Gastrocnemius medialis (tissue), 4 donors: Measurements from ENCODE around the gene SMIM43. TPM values are rescaled to one million over a fixed set of nuclear protein-coding genes. Genes with fewer than 3 reads are reported as not detected.

Experiments
- ATAC-seq, 2 donors: fragments of 150-250 bp; one replicate each; pipeline ENCODE4 v1.9.1; 2016
- DNase-seq, 2 donors: peaks; one replicate each; pipeline ENCODE4 v3.0.0-alpha.2; 2019
- H3K27ac ChIP-seq, 4 donors: fragments of 200-600 bp; sonication (generic); 1 replicate in 1 of 4; 2 replicates in 3 of 4; pipeline ENCODE4 v1.5.1; 2016 to 2018; ENCODE audit warnings: mild to moderate bottlenecking in 2 of 4, moderate library complexity in 1 of 4
- H3K27me3 ChIP-seq, 3 donors: fragments of 200-600 bp; sonication (generic) in 2 of 3; 1 replicate in 1 of 3; 2 replicates in 2 of 3; pipeline versions ENCODE4 v1.5.1 to v1.6.0; 2016 to 2019; ENCODE audit warnings: mild to moderate bottlenecking in 1 of 3, moderate library complexity in 1 of 3
- H3K36me3 ChIP-seq, 2 donors: fragments of 200-600 bp; sonication (generic) in 1 of 2; one replicate each; pipeline ENCODE4 v1.5.1; 2017 to 2018
- H3K4me1 ChIP-seq, 2 donors: fragments of 200-600 bp; sonication (generic) in 1 of 2; one replicate each; pipeline ENCODE4 v1.5.1; 2016 to 2017; ENCODE audit warnings: mild to moderate bottlenecking in 2 of 2
- H3K4me3 ChIP-seq, 4 donors: fragments of 200-600 bp; sonication (generic) in 3 of 4; 1 replicate in 1 of 4; 2 replicates in 3 of 4; pipeline ENCODE4 v1.5.1; 2016 to 2019; ENCODE audit warnings: mild to moderate bottlenecking in 2 of 4
- H3K9me3 ChIP-seq, 3 donors: fragments of 200-600 bp; sonication (generic) in 2 of 3; 1 replicate in 1 of 3; 2 replicates in 2 of 3; pipeline ENCODE4 v1.5.1; 2016 to 2019
- POLR2A ChIP-seq, 2 donors: fragments of 450-650 bp; IDR thresholded peaks; one replicate each; pipeline ENCODE4 v1.6.1; 2017; ENCODE audit warnings: antibody characterized with exemption in 2 of 2, mild to moderate bottlenecking in 2 of 2, moderate library complexity in 2 of 2
- in situ Hi-C, 4 donors: fragments of 200-750 bp; cut with MboI; loops; one replicate each; pipeline versions ENCODE4 v1.15.0 to v1.8.0; 2017; ENCODE audit warnings: low sequenced_read_pairs in 4 of 4
- intact Hi-C: fragments of 100-400 bp; cut with DNase I; formaldehyde crosslinking; loops from one replicate; pipeline ENCODE4 v1.15.1; 2023; ENCODE audit warnings: low total_unique reads
- total RNA-seq, 4 donors: library from RNA; depleted of rRNA; stranded (reverse); fragments of >200 nt; gene quantifications; one replicate each; pipeline versions ENCODE4 v1.1.0 to v1.2.3, GENCODE V29; 2016
- TF ChIP-seq, protein P1 (sequence below), 5 experiments: fragments of 450-650 bp in 3 of 5; fragments of 200-600 bp in 2 of 5; sonication (generic) in 2 of 5; IDR thresholded peaks in 4 of 5; conservative IDR thresholded peaks in 1 of 5; 1 replicate in 4 of 5; 2 replicates in 1 of 5; pipeline ENCODE4 v1.5.1; 2016 to 2019; ENCODE audit warnings: antibody characterized with exemption in 5 of 5, mild to moderate bottlenecking in 3 of 5, moderate library complexity in 3 of 5

The SMIM43 gene
- total RNA-seq, 4 donors from 2014 or later, result not detected

DNA sequence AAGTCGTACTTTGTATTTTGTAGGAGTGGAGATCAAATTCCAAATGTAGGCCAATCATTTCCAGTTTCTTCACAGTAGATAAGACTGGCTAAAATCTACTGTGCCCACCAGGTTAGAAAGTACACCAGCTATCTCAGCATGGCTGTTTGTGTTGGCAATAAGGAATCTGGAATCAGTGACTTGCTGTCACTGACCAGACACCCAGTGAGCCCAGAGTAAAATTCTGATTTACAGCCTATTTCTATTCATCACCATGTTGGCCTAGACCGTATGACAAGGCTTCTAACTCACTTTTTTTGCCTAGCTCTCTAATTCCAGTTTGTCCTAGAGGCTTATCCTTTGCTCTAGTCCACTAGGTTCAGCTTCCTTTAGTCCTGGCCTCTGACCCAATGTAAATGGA lies 25.4 kb downstream of the SMIM43 start:
- in situ Hi-C loops, result loop anchor here (5.0 to 25.0 kb wide), 4 partner anchors 252 to 552 kb away; no protein-coding TSS in a partner anchor

DNA sequence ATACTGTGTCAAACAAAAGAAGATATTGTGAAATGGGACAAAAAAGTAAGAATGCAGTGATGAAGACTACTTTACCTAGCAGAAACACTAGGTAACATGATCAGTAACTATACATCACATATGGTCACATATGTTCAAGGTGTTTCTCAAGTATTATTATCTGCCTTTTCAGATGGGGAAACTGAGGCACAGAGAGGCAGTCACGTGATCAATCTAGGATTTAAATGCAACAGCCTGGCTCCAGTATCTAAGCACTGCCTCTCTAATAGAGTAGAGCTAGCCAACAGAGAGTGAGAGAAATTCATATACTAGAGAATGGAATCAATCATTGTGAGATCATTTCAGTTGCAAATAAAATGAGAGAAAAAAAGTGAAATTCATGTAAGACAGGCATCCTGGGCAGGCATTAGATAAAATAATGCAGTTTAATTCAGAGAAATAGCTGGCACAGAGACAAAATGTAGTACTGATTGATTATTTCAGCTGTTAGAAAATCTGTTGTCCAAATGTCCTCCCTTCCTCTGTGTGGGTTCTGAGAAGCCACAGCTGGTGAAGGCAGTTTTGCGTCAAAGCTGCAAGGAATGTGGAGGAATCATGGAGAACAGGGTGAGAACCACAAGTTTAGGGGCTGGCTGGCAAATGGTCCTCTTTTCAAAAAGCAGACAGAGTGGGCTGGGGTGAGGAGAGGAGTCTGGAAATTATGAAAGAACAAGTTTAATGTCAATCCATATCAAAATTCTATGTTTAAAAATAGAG lies 26.0 kb downstream of the SMIM43 start:
- H3K36me3 ChIP-seq, result no peaks in the 10 kb centered on the region
- ATAC-seq, result no peak
- no peak for DNase-seq
- H3K27ac ChIP-seq, result no peak overlapping the region
- no peak for TF ChIP-seq POLR2A (IDR thresholded peaks at IDR 0.05)
- TF ChIP-seq, protein P1, sequence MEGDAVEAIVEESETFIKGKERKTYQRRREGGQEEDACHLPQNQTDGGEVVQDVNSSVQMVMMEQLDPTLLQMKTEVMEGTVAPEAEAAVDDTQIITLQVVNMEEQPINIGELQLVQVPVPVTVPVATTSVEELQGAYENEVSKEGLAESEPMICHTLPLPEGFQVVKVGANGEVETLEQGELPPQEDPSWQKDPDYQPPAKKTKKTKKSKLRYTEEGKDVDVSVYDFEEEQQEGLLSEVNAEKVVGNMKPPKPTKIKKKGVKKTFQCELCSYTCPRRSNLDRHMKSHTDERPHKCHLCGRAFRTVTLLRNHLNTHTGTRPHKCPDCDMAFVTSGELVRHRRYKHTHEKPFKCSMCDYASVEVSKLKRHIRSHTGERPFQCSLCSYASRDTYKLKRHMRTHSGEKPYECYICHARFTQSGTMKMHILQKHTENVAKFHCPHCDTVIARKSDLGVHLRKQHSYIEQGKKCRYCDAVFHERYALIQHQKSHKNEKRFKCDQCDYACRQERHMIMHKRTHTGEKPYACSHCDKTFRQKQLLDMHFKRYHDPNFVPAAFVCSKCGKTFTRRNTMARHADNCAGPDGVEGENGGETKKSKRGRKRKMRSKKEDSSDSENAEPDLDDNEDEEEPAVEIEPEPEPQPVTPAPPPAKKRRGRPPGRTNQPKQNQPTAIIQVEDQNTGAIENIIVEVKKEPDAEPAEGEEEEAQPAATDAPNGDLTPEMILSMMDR (IDR thresholded peaks at IDR 0.05 in 4 of 5, conservative IDR thresholded peaks at IDR 0.05 in 1 of 5), result no peak
- intact Hi-C loops, result loop anchor here (10.0 kb wide), 2 partner anchors 274 to 364 kb away; no protein-coding TSS in a partner anchor
- H3K4me1 ChIP-seq, result no peaks in the 10 kb centered on the region
- no peaks in the 10 kb centered on the region for H3K9me3 ChIP-seq
- H3K4me3 ChIP-seq, result no peak overlapping the region
- no peaks in the 10 kb centered on the region for H3K27me3 ChIP-seq
- in situ Hi-C loops, result loop anchor here (5.0 to 25.0 kb wide), 4 partner anchors 252 to 552 kb away; no protein-coding TSS in a partner anchor

More for the DNA sequence above, 25.4 kb downstream of the SMIM43 start:
- TF ChIP-seq, protein P1 (IDR thresholded peaks at IDR 0.05 in 4 of 5, conservative IDR thresholded peaks at IDR 0.05 in 1 of 5), result no peak
- no peak for TF ChIP-seq POLR2A (IDR thresholded peaks at IDR 0.05)
- Histone ChIP-seq H3K36me3 (no peaks in the 10 kb centered on the region), H3K27me3 (no peaks in the 10 kb centered on the region), H3K4me3 (no peak overlapping the region), H3K27ac (no peak overlapping the region), H3K9me3 (no peaks in the 10 kb centered on the region), H3K4me1 (no peaks in the 10 kb centered on the region)
- ATAC-seq, result no peak
- intact Hi-C loops, result loop anchor here (10.0 kb wide), 2 partner anchors 275 to 365 kb away; no protein-coding TSS in a partner anchor
- no peak for DNase-seq

DNA sequence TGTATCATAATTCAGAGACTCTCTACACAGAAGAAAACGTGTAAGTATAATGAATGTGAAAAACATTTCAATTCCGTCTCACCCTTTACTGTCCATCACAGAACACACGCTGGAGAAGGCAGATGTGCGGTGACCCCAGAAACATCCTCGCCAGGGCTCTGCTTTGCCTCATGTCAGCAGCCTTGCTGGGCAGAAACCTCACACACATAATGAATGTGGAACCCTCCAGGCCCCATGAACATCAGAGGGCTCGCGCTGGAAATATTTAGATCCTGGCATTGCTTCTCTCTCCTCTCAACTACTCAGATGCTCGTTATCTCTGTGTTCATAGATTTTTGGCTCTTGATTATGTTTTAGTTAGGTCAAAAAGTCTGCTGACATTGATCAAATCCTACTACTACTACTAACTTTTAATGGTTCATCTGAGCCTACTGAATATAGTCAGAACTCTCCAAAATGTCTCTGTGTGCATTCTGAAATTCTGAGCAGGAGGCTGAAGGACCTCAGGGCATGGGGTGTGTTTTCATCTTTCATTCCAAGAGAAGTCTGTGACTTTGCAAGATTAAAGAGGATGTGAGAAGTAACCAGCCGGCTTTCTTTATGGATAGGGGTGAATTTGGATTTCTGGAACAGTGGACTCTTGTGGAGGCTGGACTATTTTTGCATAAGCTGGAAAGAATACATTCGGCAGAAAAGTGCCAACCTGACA lies 27.0 kb downstream of the SMIM43 start:
- DNase-seq (no peak), ATAC-seq (no peak)
- in situ Hi-C loops, result loop anchor here (5.0 to 25.0 kb wide), 4 partner anchors 251 to 551 kb away; no protein-coding TSS in a partner anchor
- Histone ChIP-seq H3K36me3 (no peaks in the 10 kb centered on the region), H3K27me3 (no peaks in the 10 kb centered on the region), H3K4me1 (no peaks in the 10 kb centered on the region), H3K27ac (no peak overlapping the region), H3K4me3 (no peak overlapping the region), H3K9me3 (no peaks in the 10 kb centered on the region)
- intact Hi-C loops, result loop anchor here (10.0 kb wide), 2 partner anchors 273 to 363 kb away; no protein-coding TSS in a partner anchor
- TF ChIP-seq POLR2A (IDR thresholded peaks at IDR 0.05), result no peak
- TF ChIP-seq, protein P1 (IDR thresholded peaks at IDR 0.05 in 4 of 5, conservative IDR thresholded peaks at IDR 0.05 in 1 of 5), result no peak

DNA sequence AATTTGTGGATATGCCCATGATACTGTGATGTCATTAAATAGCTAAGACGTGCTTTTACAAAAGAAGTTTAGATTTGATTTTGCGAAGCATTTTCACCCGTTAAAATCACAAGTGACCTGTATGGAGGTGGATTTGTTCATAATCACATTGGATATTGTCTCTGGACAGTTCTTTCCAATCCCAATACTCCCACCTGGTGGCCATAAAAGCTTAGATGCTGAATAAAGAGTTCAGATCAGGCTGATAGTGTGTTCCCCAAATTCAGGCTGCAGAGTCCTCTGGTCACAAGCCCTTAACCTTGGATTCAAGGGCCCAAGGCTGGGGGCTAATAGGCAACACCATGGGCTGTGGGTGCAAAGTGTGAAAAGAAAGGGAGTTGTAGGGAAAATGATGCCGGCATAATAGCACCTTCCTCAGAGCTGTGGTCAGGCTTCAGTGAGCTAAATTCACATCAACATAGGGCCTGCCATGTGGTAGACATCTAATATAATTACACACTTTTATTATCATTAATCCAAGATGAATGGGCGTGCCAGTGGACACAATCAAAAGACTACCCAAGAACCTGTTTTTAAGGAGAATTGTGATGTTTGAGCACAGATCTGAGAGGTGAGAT lies 28.1 kb downstream of the SMIM43 start:
- Histone ChIP-seq H3K36me3 (no peaks in the 10 kb centered on the region), H3K27me3 (no peaks in the 10 kb centered on the region), H3K9me3 (no peaks in the 10 kb centered on the region), H3K4me1 (no peaks in the 10 kb centered on the region), H3K27ac (no peak overlapping the region), H3K4me3 (no peak overlapping the region)
- TF ChIP-seq POLR2A (IDR thresholded peaks at IDR 0.05), result no peak
- TF ChIP-seq, protein P1 (IDR thresholded peaks at IDR 0.05 in 4 of 5, conservative IDR thresholded peaks at IDR 0.05 in 1 of 5), result peak in 4 of 5 experiments; percentile 28 to 46 (median 39)
- ATAC-seq (peak in 1 of 2 donors; percentile 58), DNase-seq (no peak)
- in situ Hi-C loops, result loop anchor here (5.0 to 25.0 kb wide), 4 partner anchors 250 to 550 kb away; no protein-coding TSS in a partner anchor
- intact Hi-C loops, result loop anchor here (10.0 kb wide), 2 partner anchors 272 to 362 kb away; no protein-coding TSS in a partner anchor
